Neural progenitor cell (in vitro differentiated cells): ENCODE measurements around the gene SPRED1. TPM values are rescaled to one million over a fixed set of nuclear protein-coding genes. Genes with fewer than 3 reads are reported as not detected.

Experiments used
- DNase-seq: peaks from one replicate; pipeline ENCODE4 v3.0.0-alpha.2; 2016; ENCODE audit warnings: low spot score
- H2AFZ ChIP-seq: fragments of 200-600 bp; sonication (generic); replicated peaks from 2 replicates; pipeline ENCODE4 v1.6.1; 2016; ENCODE audit warnings: antibody characterized with exemption
- H3F3A ChIP-seq: fragments of 200-600 bp; sonication (generic); 2 replicates; pipeline ENCODE4 v1.6.1; 2016; ENCODE audit warnings: antibody characterized with exemption, low read depth
- H3K27ac ChIP-seq: fragments of 200-600 bp; sonication (generic); 2 replicates; pipeline ENCODE4 v1.5.1; 2016; ENCODE audit warnings: mild to moderate bottlenecking
- H3K27me3 ChIP-seq: fragments of 200-600 bp; sonication (generic); 2 replicates; pipeline ENCODE4 v1.6.1; 2016; ENCODE audit warnings: mild to moderate bottlenecking, moderate library complexity
- H3K36me3 ChIP-seq: fragments of 200-600 bp; sonication (generic); 2 replicates; pipeline ENCODE4 v1.5.1; 2016
- H3K4me1 ChIP-seq: fragments of 200-600 bp; sonication (generic); 2 replicates; pipeline ENCODE4 v1.6.1; 2016; ENCODE audit warnings: mixed run types
- H3K4me2 ChIP-seq: fragments of 200-600 bp; sonication (generic); 2 replicates; pipeline ENCODE4 v1.6.1; 2016
- H3K4me3 ChIP-seq: fragments of 200-600 bp; sonication (generic); 2 replicates; pipeline ENCODE4 v1.5.1; 2016
- H3K79me2 ChIP-seq: fragments of 200-600 bp; sonication (generic); 2 replicates; pipeline ENCODE4 v1.6.1; 2016; ENCODE audit warnings: low read depth
- H3K9ac ChIP-seq: fragments of 200-600 bp; sonication (generic); 2 replicates; pipeline ENCODE4 v1.6.1; 2016
- H3K9me3 ChIP-seq: fragments of 200-600 bp; sonication (generic); 2 replicates; pipeline ENCODE4 v1.5.1; 2016; ENCODE audit warnings: low read depth
- H4K20me1 ChIP-seq: fragments of 200-600 bp; sonication (generic); 2 replicates; pipeline ENCODE4 v1.6.1; 2016; ENCODE audit warnings: low read depth
- H3K27ac Mint-ChIP-seq: 3 replicates; pipeline ENCODE4 v1.8.0; 2021; ENCODE audit warnings: mixed read lengths
- H3K27me3 Mint-ChIP-seq: 2 replicates; pipeline ENCODE4 v1.8.0; 2022; ENCODE audit warnings: low read depth, mild to moderate bottlenecking, inconsistent platforms, moderate library complexity, mixed read lengths; ENCODE audit not compliant: insufficient read depth
- H3K36me3 Mint-ChIP-seq: 3 replicates; pipeline ENCODE4 v1.8.0; 2021; ENCODE audit warnings: mixed read lengths
- H3K4me1 Mint-ChIP-seq: 3 replicates; pipeline ENCODE4 v1.8.0; 2021; ENCODE audit warnings: mixed read lengths
- H3K4me3 Mint-ChIP-seq: 3 replicates; pipeline ENCODE4 v1.8.0; 2021; ENCODE audit warnings: mild to moderate bottlenecking, moderate library complexity, mixed read lengths
- H3K9me3 Mint-ChIP-seq: 3 replicates; pipeline ENCODE4 v1.8.0; 2020; ENCODE audit warnings: mixed read lengths
- CTCF ChIP-seq: fragments of 200-600 bp; sonication (generic); IDR thresholded peaks from 2 replicates; pipeline ENCODE4 v1.5.1; 2017; ENCODE audit warnings: antibody characterized with exemption, mild to moderate bottlenecking
- EZH2 ChIP-seq: fragments of 200-600 bp; sonication (generic); IDR thresholded peaks from 2 replicates; pipeline ENCODE4 v1.6.1; 2017; ENCODE audit warnings: antibody characterized with exemption, mild to moderate bottlenecking, moderate library complexity
- EZH2phosphoT487 ChIP-seq: fragments of 200-600 bp; sonication (generic); IDR thresholded peaks from 2 replicates; pipeline ENCODE4 v1.6.1; 2017; ENCODE audit warnings: antibody characterized with exemption
- total RNA-seq: library from RNA; depleted of rRNA; stranded (reverse); fragments of >200 nt; gene quantifications from 2 replicates; pipeline ENCODE4 v1.2.3, GENCODE V29; 2015; ENCODE audit warnings: low replicate concordance

The SPRED1 gene
- total RNA-seq, 1 donor from 2014 or later = 49.3 TPM

- peaks cover 77% of the 10 kb centered on the region for H3K36me3 Mint-ChIP-seq
- peaks cover 9% of the 10 kb centered on the region for H3K4me1 ChIP-seq
- H2AFZ ChIP-seq = no peak overlapping the region
- no peak for DNase-seq
- H3K27ac ChIP-seq = no peak overlapping the region
- no peak overlapping the region for H3K27ac Mint-ChIP-seq
- H3K9me3 ChIP-seq = no peaks in the 10 kb centered on the region
- H3K4me3 Mint-ChIP-seq = no peak overlapping the region
- TF ChIP-seq EZH2 (no peak), CTCF (no peak), EZH2phosphoT487 (no peak)
- H3K79me2 ChIP-seq = peaks cover 97% of the 10 kb centered on the region
- H3K27me3 ChIP-seq = no peaks in the 10 kb centered on the region
- H3K9me3 Mint-ChIP-seq = peaks cover 23% of the 10 kb centered on the region
- H3K9ac ChIP-seq = no peak overlapping the region
- no peaks in the 10 kb centered on the region for H3K36me3 ChIP-seq
- H3K27me3 Mint-ChIP-seq = no peaks in the 10 kb centered on the region
- no peak overlapping the region for H3K4me2 ChIP-seq
- no peaks in the 10 kb centered on the region for H3F3A ChIP-seq
- H3K4me1 Mint-ChIP-seq = peaks cover 6% of the 10 kb centered on the region
- H3K4me3 ChIP-seq = no peak overlapping the region
- peaks cover 44% of the 10 kb centered on the region for H4K20me1 ChIP-seq
Measured at GRCh38 chr15:38307251-38307650, 54.6 kb downstream of the SPRED1 start.

- H2AFZ ChIP-seq = no peak overlapping the region
- Mint-ChIP-seq H3K27me3 (no peaks in the 10 kb centered on the region), H3K36me3 (peaks cover 79% of the 10 kb centered on the region), H3K9me3 (peaks cover 26% of the 10 kb centered on the region), H3K4me3 (no peak overlapping the region), H3K27ac (no peak overlapping the region), H3K4me1 (no peaks in the 10 kb centered on the region)
- H3K36me3 ChIP-seq = no peaks in the 10 kb centered on the region
- H3F3A ChIP-seq = no peaks in the 10 kb centered on the region
- H4K20me1 ChIP-seq = peaks cover 51% of the 10 kb centered on the region
- H3K4me2 ChIP-seq = no peak overlapping the region
- peaks cover 97% of the 10 kb centered on the region for H3K79me2 ChIP-seq
- DNase-seq = no peak
- no peaks in the 10 kb centered on the region for H3K27me3 ChIP-seq
- TF ChIP-seq EZH2phosphoT487 (no peak), EZH2 (no peak), CTCF (no peak)
- H3K9ac ChIP-seq = no peak overlapping the region
- peaks cover 9% of the 10 kb centered on the region for H3K4me1 ChIP-seq
- no peaks in the 10 kb centered on the region for H3K9me3 ChIP-seq
- H3K27ac ChIP-seq = no peak overlapping the region
- H3K4me3 ChIP-seq = no peak overlapping the region
Measured at GRCh38 chr15:38307861-38308641, 55.4 kb downstream of the SPRED1 start.

GRCh38 chr15:38308797-38309196 is 56.2 kb downstream of the SPRED1 start:
- no peaks in the 10 kb centered on the region for H3K27me3 ChIP-seq
- Mint-ChIP-seq H3K9me3 (peaks cover 26% of the 10 kb centered on the region), H3K27ac (no peak overlapping the region), H3K36me3 (peaks cover 80% of the 10 kb centered on the region), H3K27me3 (no peaks in the 10 kb centered on the region), H3K4me1 (no peaks in the 10 kb centered on the region), H3K4me3 (no peak overlapping the region)
- H2AFZ ChIP-seq = no peak overlapping the region
- no peak for TF ChIP-seq CTCF
- TF ChIP-seq EZH2 = no peak
- TF ChIP-seq EZH2phosphoT487 = no peak
- H3K4me2 ChIP-seq = no peak overlapping the region
- no peaks in the 10 kb centered on the region for H3K36me3 ChIP-seq
- peaks cover 9% of the 10 kb centered on the region for H3K4me1 ChIP-seq
- H3K9me3 ChIP-seq = no peaks in the 10 kb centered on the region
- peaks cover 97% of the 10 kb centered on the region for H3K79me2 ChIP-seq
- peaks cover 55% of the 10 kb centered on the region for H4K20me1 ChIP-seq
- no peak for DNase-seq
- H3K9ac ChIP-seq = no peak overlapping the region
- H3F3A ChIP-seq = no peaks in the 10 kb centered on the region
- H3K4me3 ChIP-seq = no peak overlapping the region
- H3K27ac ChIP-seq = no peak overlapping the region
